GM23248 (cell line): Measurements from ENCODE around the gene BDH2.

Experiments used
- EZH2 ChIP-seq: fragments of 200-600 bp; sonication (generic); IDR thresholded peaks from 2 replicates; pipeline ENCODE4 v1.6.1; 2018; ENCODE audit warnings: antibody characterized with exemption, mild to moderate bottlenecking; ENCODE audit not compliant: insufficient read depth, poor library complexity, severe bottlenecking
- EZH2phosphoT487 ChIP-seq: fragments of 200-600 bp; sonication (generic); IDR thresholded peaks from 2 replicates; pipeline ENCODE4 v1.6.1; 2018; ENCODE audit warnings: antibody characterized with exemption, moderate library complexity, mild to moderate bottlenecking, low read depth; ENCODE audit not compliant: insufficient read depth

- no peak for TF ChIP-seq EZH2phosphoT487
- TF ChIP-seq EZH2: no peak
These were observed 68.8 kb downstream of the BDH2 start for GRCh38 chr4:103030791-103031190.
